GM23248 (cell line): Measurements from ENCODE around the gene LTBR. TPM values are rescaled to one million over a fixed set of nuclear protein-coding genes. Genes with fewer than 3 reads are reported as not detected.
A peak's percentile ranks its signal among the peaks of the same experiment; 100 is the strongest.

Experiments used
- DNase-seq: peaks from one replicate; pipeline ENCODE4 v3.0.0-alpha.2; 2015
- H2AFZ ChIP-seq: fragments of 200-600 bp; sonication (generic); 2 replicates; pipeline ENCODE4 v1.6.1; 2016; ENCODE audit warnings: antibody characterized with exemption
- H3F3A ChIP-seq: fragments of 200-600 bp; sonication (generic); 2 replicates; pipeline ENCODE4 v1.6.1; 2016; ENCODE audit warnings: mild to moderate bottlenecking, antibody characterized with exemption, mixed run types; ENCODE audit not compliant: insufficient read depth
- H3K27ac ChIP-seq: fragments of 200-600 bp; sonication (generic); 2 replicates; pipeline ENCODE4 v1.5.1; 2016; ENCODE audit warnings: mild to moderate bottlenecking
- H3K27me3 ChIP-seq: fragments of 200-600 bp; sonication (generic); replicated peaks from 2 replicates; pipeline ENCODE4 v1.6.1; 2016; ENCODE audit warnings: mild to moderate bottlenecking; ENCODE audit not compliant: insufficient read depth
- H3K36me3 ChIP-seq: fragments of 200-600 bp; sonication (generic); 2 replicates; pipeline ENCODE4 v1.6.1; 2016; ENCODE audit warnings: low read depth, mild to moderate bottlenecking
- H3K4me1 ChIP-seq: fragments of 200-600 bp; sonication (generic); 2 replicates; pipeline ENCODE4 v1.6.1; 2016; ENCODE audit warnings: mild to moderate bottlenecking; ENCODE audit not compliant: insufficient read depth
- H3K4me2 ChIP-seq: fragments of 200-600 bp; sonication (generic); one replicate; pipeline ENCODE4 v1.6.1; 2016; ENCODE audit warnings: mild to moderate bottlenecking; ENCODE audit not compliant: unreplicated experiment
- H3K4me3 ChIP-seq: fragments of 200-600 bp; sonication (generic); 2 replicates; pipeline ENCODE4 v1.5.1; 2016; ENCODE audit warnings: mild to moderate bottlenecking
- H3K79me2 ChIP-seq: fragments of 200-600 bp; sonication (generic); 2 replicates; pipeline ENCODE4 v1.6.1; 2016; ENCODE audit warnings: mild to moderate bottlenecking; ENCODE audit not compliant: insufficient read depth
- H3K9ac ChIP-seq: fragments of 200-600 bp; sonication (generic); 2 replicates; pipeline ENCODE4 v1.6.1; 2016; ENCODE audit warnings: mild to moderate bottlenecking
- H3K9me2 ChIP-seq: fragments of 200-600 bp; sonication (generic); 2 replicates; pipeline ENCODE4 v1.6.1; 2016; ENCODE audit warnings: mixed run types, mild to moderate bottlenecking, moderate library complexity; ENCODE audit not compliant: insufficient read depth
- H3K9me3 ChIP-seq: fragments of 200-600 bp; sonication (generic); one replicate; pipeline ENCODE4 v1.6.1; 2017; ENCODE audit warnings: low read depth
- H4K20me1 ChIP-seq: fragments of 200-600 bp; sonication (generic); 2 replicates; pipeline ENCODE4 v1.6.0; 2016; ENCODE audit not compliant: insufficient read depth
- EZH2 ChIP-seq: fragments of 200-600 bp; sonication (generic); IDR thresholded peaks from 2 replicates; pipeline ENCODE4 v1.6.1; 2018; ENCODE audit warnings: antibody characterized with exemption, mild to moderate bottlenecking; ENCODE audit not compliant: insufficient read depth, poor library complexity, severe bottlenecking
- EZH2phosphoT487 ChIP-seq: fragments of 200-600 bp; sonication (generic); IDR thresholded peaks from 2 replicates; pipeline ENCODE4 v1.6.1; 2018; ENCODE audit warnings: antibody characterized with exemption, moderate library complexity, mild to moderate bottlenecking, low read depth; ENCODE audit not compliant: insufficient read depth
- WGBS, 2 experiments: methylation state at CpG; one replicate each; pipeline ENCODE4 v1.1.6; 2015 to 2017; ENCODE audit warnings: low lambda C conversion rate in 2 of 2, low coverage in 1 of 2; ENCODE audit errors: missing lambda C conversion rate in 2 of 2; 5-methylcytosine and 5-hydroxymethylcytosine counted together
- in situ Hi-C: fragments of 300-500 bp; cut with MboI; formaldehyde crosslinking; loops from 2 replicates; pipeline ENCODE4 v1.15.0; 2020
- polyA plus RNA-seq: library from polyadenylated mRNA; unstranded; fragments of >200 nt; fragmentation: Nextera tagmentation; extraction: Ambion mirVana; gene quantifications from 2 replicates; pipeline ENCODE4 v1.2.1, GENCODE V29; 2016
- total RNA-seq: library from RNA; depleted of rRNA; stranded (reverse); fragments of >200 nt; shearing (Covaris generic); gene quantifications from 2 replicates; pipeline ENCODE4 v1.2.3, GENCODE V29; 2014

The LTBR gene
- total and polyA plus RNA-seq, 2 experiments from 2014 or later: 113 to 147 TPM

- in situ Hi-C loops: no loop called here
- WGBS, 2 experiments: 79 to 83% methylated on average over 10 to 11 of the region's 11 CpGs
- Histone ChIP-seq H2AFZ (no peak overlapping the region), H4K20me1 (no peaks in the 10 kb centered on the region), H3K9me2 (no peaks in the 10 kb centered on the region), H3K27ac (no peak overlapping the region), H3K36me3 (peaks cover 31% of the 10 kb centered on the region; the same call in 1 of the 2 replicates), H3F3A (peaks cover 7% of the 10 kb centered on the region; the same call in 1 of the 2 replicates), H3K9ac (no peak overlapping the region), H3K4me1 (peaks cover 13% of the 10 kb centered on the region), H3K4me2 (peak overlapping the region; percentile 10), H3K79me2 (peaks cover 37% of the 10 kb centered on the region), H3K27me3 (no peaks in the 10 kb centered on the region), H3K9me3 (no peaks in the 10 kb centered on the region), H3K4me3 (no peak overlapping the region)
- DNase-seq: no peak
- no peak for TF ChIP-seq EZH2
- no peak for TF ChIP-seq EZH2phosphoT487
Measured at GRCh38 chr12:6386038-6386437, 2.1 kb downstream of the LTBR start.

GRCh38 chr12:6386491-6386890 is 2.5 kb downstream of the LTBR start:
- peaks cover 37% of the 10 kb centered on the region for H3K79me2 ChIP-seq
- H3K9me3 ChIP-seq: no peaks in the 10 kb centered on the region
- DNase-seq: no peak
- TF ChIP-seq EZH2: no peak
- TF ChIP-seq EZH2phosphoT487: no peak
- no peak overlapping the region for H3K27ac ChIP-seq
- no peak overlapping the region for H3K9ac ChIP-seq
- peaks cover 10% of the 10 kb centered on the region for H3F3A ChIP-seq
- H3K9me2 ChIP-seq: no peaks in the 10 kb centered on the region
- 6 to 10% methylated on average over 1 of the region's 1 CpG for WGBS, 2 experiments
- H3K4me1 ChIP-seq: peaks cover 13% of the 10 kb centered on the region
- no peaks in the 10 kb centered on the region for H4K20me1 ChIP-seq
- in situ Hi-C loops: no loop called here
- H3K27me3 ChIP-seq: no peaks in the 10 kb centered on the region
- H3K4me3 ChIP-seq: no peak overlapping the region
- peaks cover 35% of the 10 kb centered on the region; the same call in 1 of the 2 replicates for H3K36me3 ChIP-seq
- no peak overlapping the region for H3K4me2 ChIP-seq
- no peak overlapping the region for H2AFZ ChIP-seq

DNA sequence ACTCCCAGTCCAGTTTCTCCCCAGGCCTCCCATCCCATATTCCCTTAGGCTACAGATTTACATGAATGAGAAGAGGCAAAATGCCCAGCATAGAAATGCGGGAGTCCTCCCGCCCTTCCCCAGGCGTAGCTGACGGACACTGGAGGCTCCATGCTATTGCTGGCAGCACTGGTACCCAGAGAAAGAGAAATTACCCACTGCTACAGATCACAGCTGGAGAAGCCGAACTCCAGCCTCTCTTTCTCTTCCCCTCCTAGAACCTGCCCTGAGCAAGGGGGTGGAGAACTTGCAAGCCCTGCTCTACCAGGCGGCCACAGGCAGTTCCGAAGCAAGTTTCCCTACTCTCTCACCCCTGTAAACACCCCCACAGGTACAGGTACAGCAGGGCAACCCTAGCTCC is 3.6 kb downstream of the LTBR start:
- 96 to 98% methylated on average over 7 of the region's 7 CpGs for WGBS, 2 experiments
- TF ChIP-seq EZH2phosphoT487 (no peak), EZH2 (no peak)
- H3K36me3 ChIP-seq: peaks cover 39% of the 10 kb centered on the region; the same call in 1 of the 2 replicates
- no peak for DNase-seq
- no peaks in the 10 kb centered on the region for H3K9me2 ChIP-seq
- H3K9me3 ChIP-seq: no peaks in the 10 kb centered on the region
- H3F3A ChIP-seq: peaks cover 20% of the 10 kb centered on the region
- no peaks in the 10 kb centered on the region for H3K27me3 ChIP-seq
- H3K9ac ChIP-seq: peak overlapping the region; percentile 18; the same call in 1 of the 2 replicates
- no peak overlapping the region for H3K27ac ChIP-seq
- H3K4me2 ChIP-seq: no peak overlapping the region
- H2AFZ ChIP-seq: no peak overlapping the region
- peaks cover 13% of the 10 kb centered on the region for H3K4me1 ChIP-seq
- H3K4me3 ChIP-seq: no peak overlapping the region
- no peaks in the 10 kb centered on the region for H4K20me1 ChIP-seq
- in situ Hi-C loops: no loop called here
- peaks cover 37% of the 10 kb centered on the region for H3K79me2 ChIP-seq

DNA sequence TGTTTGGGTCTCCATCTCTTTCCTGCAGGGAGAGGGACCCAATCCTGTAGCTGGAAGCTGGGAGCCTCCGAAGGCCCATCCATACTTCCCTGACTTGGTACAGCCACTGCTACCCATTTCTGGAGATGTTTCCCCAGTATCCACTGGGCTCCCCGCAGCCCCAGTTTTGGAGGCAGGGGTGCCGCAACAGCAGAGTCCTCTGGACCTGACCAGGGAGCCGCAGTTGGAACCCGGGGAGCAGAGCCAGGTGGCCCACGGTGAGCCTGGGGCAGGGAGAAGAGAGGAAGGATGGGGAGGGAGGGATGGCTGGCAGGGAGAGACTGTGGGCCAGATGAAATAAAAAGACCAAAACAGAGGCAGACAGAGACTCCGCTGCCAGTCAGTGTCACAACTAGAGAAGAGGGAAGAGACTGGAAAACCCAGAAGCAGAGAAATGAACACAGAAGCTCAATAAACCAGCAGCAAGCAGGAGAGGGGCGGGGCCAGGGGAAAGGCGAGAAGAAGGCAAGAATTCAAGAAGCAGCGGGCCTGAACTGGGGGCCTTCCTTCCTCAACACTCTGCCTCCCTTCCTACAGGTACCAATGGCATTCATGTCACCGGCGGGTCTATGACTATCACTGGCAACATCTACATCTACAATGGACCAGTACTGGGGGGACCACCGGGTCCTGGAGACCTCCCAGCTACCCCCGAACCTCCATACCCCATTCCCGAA is 6.3 kb downstream of the LTBR start:
- Histone ChIP-seq H2AFZ (no peak overlapping the region), H3F3A (peaks cover 30% of the 10 kb centered on the region), H3K4me3 (no peak overlapping the region), H4K20me1 (no peaks in the 10 kb centered on the region), H3K79me2 (peaks cover 25% of the 10 kb centered on the region), H3K36me3 (peaks cover 39% of the 10 kb centered on the region; the same call in 1 of the 2 replicates), H3K27ac (no peak overlapping the region), H3K4me1 (peaks cover 5% of the 10 kb centered on the region), H3K9me3 (no peaks in the 10 kb centered on the region), H3K27me3 (no peaks in the 10 kb centered on the region), H3K4me2 (no peak overlapping the region), H3K9ac (no peak overlapping the region), H3K9me2 (no peaks in the 10 kb centered on the region)
- in situ Hi-C loops: no loop called here
- 79 to 81% methylated on average over 14 to 15 of the region's 15 CpGs for WGBS, 2 experiments
- TF ChIP-seq EZH2phosphoT487 (no peak), EZH2 (no peak)
- no peak for DNase-seq
